T-cell (primary cell): Measurements from ENCODE around the gene SSX2B. TPM values are rescaled to one million over a fixed set of nuclear protein-coding genes. Genes with fewer than 3 reads are reported as not detected.
"Not testable (repeated sequence)": the region's sequence is repeated elsewhere in the genome, so short reads cannot be mapped to it uniquely, and the experiment has no call there.

ENCODE experiments used
- ATAC-seq, 4 experiments: fragments of 200-7000 bp in 3 of 4; fragments of 150-1000 bp in 1 of 4; cut with Tn5 transposase; replicated peaks in 1 of 4; 1 replicate in 3 of 4; 2 replicates in 1 of 4; pipeline ENCODE4 v1.10.0; 2021; ENCODE audit warnings: moderate library complexity in 3 of 4, mild to moderate bottlenecking in 2 of 4, moderate number of reproducible peaks in 1 of 4
- CTCF ChIA-PET, 2 donors: fragments of 300-600 bp; sonication (Branson Sonifier 250); formaldehyde crosslinking; loops; one replicate each; lab custom pipeline; 2022; ENCODE audit warnings: antibody characterized with exemption in 2 of 2; lab: Charles Lee
- POLR2A ChIA-PET, 2 donors: fragments of 300-600 bp; sonication (Branson Sonifier 250); formaldehyde crosslinking; loops; one replicate each; lab custom pipeline; 2022; ENCODE audit warnings: antibody characterized with exemption in 2 of 2; lab: Charles Lee
- DNase-seq, 35 experiments: peaks; one replicate each; pipeline versions ENCODE4 v3.0.0 to v3.0.0-alpha.2; 2013 to 2023
- H3K27ac ChIP-seq: one replicate; pipeline ENCODE4 v1.5.1; 2013; ENCODE audit warnings: low read length
- H3K27me3 ChIP-seq, 2 experiments: replicated peaks in 1 of 2; 1 replicate in 1 of 2; 2 replicates in 1 of 2; pipeline versions ENCODE4 v1.6.1 to v1.7.0; 2013; ENCODE audit warnings: low read length in 1 of 2, mixed read lengths in 1 of 2; ENCODE audit not compliant: control insufficient read depth in 2 of 2, insufficient read depth in 2 of 2; ENCODE audit errors: extremely low read depth in 1 of 2
- H3K36me3 ChIP-seq, 2 donors: 1 replicate in 1 of 2; 2 replicates in 1 of 2; pipeline versions ENCODE4 v1.6.1 to v1.7.0; 2013; ENCODE audit warnings: low read length in 1 of 2; ENCODE audit not compliant: control insufficient read depth in 2 of 2, insufficient read depth in 1 of 2; ENCODE audit errors: extremely low read depth in 1 of 2
- H3K4me1 ChIP-seq, 2 experiments: 1 replicate in 1 of 2; 2 replicates in 1 of 2; pipeline versions ENCODE4 v1.6.1 to v1.7.0; 2013; ENCODE audit warnings: low read length in 2 of 2, mixed read lengths in 1 of 2; ENCODE audit not compliant: insufficient read depth in 2 of 2, control insufficient read depth in 1 of 2; ENCODE audit errors: extremely low read depth in 1 of 2
- H3K4me3 ChIP-seq, 2 donors: 1 replicate in 1 of 2; 2 replicates in 1 of 2; pipeline versions ENCODE4 v1.5.1 to v1.7.0; 2013; ENCODE audit warnings: mild to moderate bottlenecking in 2 of 2, low read length in 1 of 2, moderate library complexity in 1 of 2; ENCODE audit not compliant: control insufficient read depth in 1 of 2; ENCODE audit errors: extremely low read depth in 1 of 2
- H3K9me3 ChIP-seq: 2 replicates; pipeline ENCODE4 v1.7.0; 2013
- H3K27ac Mint-ChIP-seq, 2 donors: one replicate each; pipeline ENCODE4 v1.8.0; 2020 to 2021; ENCODE audit warnings: mild to moderate bottlenecking in 2 of 2, mixed read lengths in 2 of 2
- H3K27me3 Mint-ChIP-seq, 2 donors: one replicate each; pipeline ENCODE4 v1.8.0; 2021 to 2022; ENCODE audit warnings: mixed read lengths in 2 of 2
- H3K36me3 Mint-ChIP-seq: one replicate; pipeline ENCODE4 v1.8.0; 2021; ENCODE audit warnings: mixed read lengths
- H3K4me1 Mint-ChIP-seq, 3 donors: one replicate each; pipeline ENCODE4 v1.8.0; 2020 to 2022; ENCODE audit warnings: mixed read lengths in 3 of 3, mild to moderate bottlenecking in 1 of 3
- H3K4me3 Mint-ChIP-seq, 3 donors: one replicate each; pipeline ENCODE4 v1.8.0; 2020 to 2022; ENCODE audit warnings: mild to moderate bottlenecking in 3 of 3, mixed read lengths in 3 of 3, moderate library complexity in 3 of 3
- H3K9me3 Mint-ChIP-seq, 3 donors: one replicate each; pipeline ENCODE4 v1.8.0; 2020 to 2022; ENCODE audit warnings: mixed read lengths in 3 of 3
- WGBS: methylation state at CpG from one replicate; pipeline ENCODE4 v1.1.5; 2013; ENCODE audit warnings: missing lambda C conversion rate; ENCODE audit not compliant: insufficient coverage; 5-methylcytosine and 5-hydroxymethylcytosine counted together
- total RNA-seq, 35 experiments: library from RNA in 6 of 35; stranded (reverse) in 6 of 35; fragments of 120-200 nt in 1 of 35; gene quantifications; one replicate each; pipeline versions ENCODE4 v1.2.1 to v1.2.4 and lab custom pipeline; 2013 to 2026

SSX2B gene
- total RNA-seq (not detected), total RNA-seq (lab: John Stamatoyannopoulos, UW) (0 reads per million in 29 experiments)
- not detected for total RNA-seq (2013)

- H3K27ac ChIP-seq, H3K4me3 ChIP-seq, POLR2A ChIA-PET, CTCF ChIA-PET, H3K36me3 Mint-ChIP-seq, H3K4me3 Mint-ChIP-seq, H3K27me3 Mint-ChIP-seq, H3K9me3 ChIP-seq, H3K4me1 ChIP-seq, H3K36me3 ChIP-seq, H3K27me3 ChIP-seq, H3K4me1 Mint-ChIP-seq, H3K9me3 Mint-ChIP-seq, ATAC-seq, H3K27ac Mint-ChIP-seq, DNase-seq: not testable (repeated sequence)
- no CpG with 5 or more reads among the region's 13 CpGs for WGBS
Measured at GRCh38 chrX:52750952-52751351, at the start of gene SSX2B. Gene SSX2B, plus strand, starts transcription at chrX:52751252. Its CDS starts 1,429 bp downstream, at chrX:52752681.

GRCh38 chrX:52707078-52707477, 44.0 kb upstream of the SSX2B start, which contains the start of gene SSX2:
Gene SSX2, minus strand, starts transcription at chrX:52707178. Its CDS starts 1,429 bp downstream, at chrX:52705749.
- POLR2A ChIA-PET, H3K9me3 Mint-ChIP-seq, H3K4me3 ChIP-seq, H3K36me3 ChIP-seq, H3K27ac Mint-ChIP-seq, H3K4me3 Mint-ChIP-seq, H3K4me1 Mint-ChIP-seq, DNase-seq, CTCF ChIA-PET, H3K27me3 ChIP-seq, H3K36me3 Mint-ChIP-seq, H3K27ac ChIP-seq, H3K27me3 Mint-ChIP-seq, ATAC-seq, H3K4me1 ChIP-seq, H3K9me3 ChIP-seq: not testable (repeated sequence)
- no CpG with 5 or more reads among the region's 13 CpGs for WGBS

- H3K9me3 Mint-ChIP-seq, DNase-seq, CTCF ChIA-PET, H3K36me3 ChIP-seq, H3K4me1 ChIP-seq, H3K27me3 Mint-ChIP-seq, POLR2A ChIA-PET, H3K4me1 Mint-ChIP-seq, H3K27ac ChIP-seq, H3K27me3 ChIP-seq, ATAC-seq, H3K4me3 Mint-ChIP-seq, H3K9me3 ChIP-seq, H3K36me3 Mint-ChIP-seq, H3K4me3 ChIP-seq, H3K27ac Mint-ChIP-seq: not testable (repeated sequence)
- no CpG with 5 or more reads among the region's 5 CpGs for WGBS
Measured at GRCh38 chrX:52765983-52766382, 14.9 kb downstream of the SSX2B start.

GRCh38 chrX:52773504-52773903, 22.5 kb downstream of the SSX2B start:
- H3K4me1 Mint-ChIP-seq, H3K36me3 ChIP-seq, ATAC-seq, DNase-seq, H3K36me3 Mint-ChIP-seq, POLR2A ChIA-PET, H3K27ac ChIP-seq, CTCF ChIA-PET, H3K9me3 ChIP-seq, H3K27me3 Mint-ChIP-seq, H3K4me3 ChIP-seq, H3K4me1 ChIP-seq, H3K27ac Mint-ChIP-seq, H3K27me3 ChIP-seq, H3K4me3 Mint-ChIP-seq, H3K9me3 Mint-ChIP-seq: not testable (repeated sequence)
- WGBS, result no CpG with 5 or more reads among the region's 11 CpGs

GRCh38 chrX:52797327-52797726, 46.3 kb downstream of the SSX2B start, which contains the start of gene SPANXN5:
Gene SPANXN5, minus strand, starts transcription at chrX:52797427. Its CDS starts 79 bp downstream, at chrX:52797348.
- H3K36me3 ChIP-seq, POLR2A ChIA-PET, H3K9me3 Mint-ChIP-seq, H3K27ac ChIP-seq, H3K9me3 ChIP-seq, H3K27ac Mint-ChIP-seq, H3K36me3 Mint-ChIP-seq, H3K4me3 ChIP-seq, ATAC-seq, H3K4me1 ChIP-seq, H3K27me3 ChIP-seq, H3K4me1 Mint-ChIP-seq, H3K4me3 Mint-ChIP-seq, CTCF ChIA-PET, DNase-seq: not testable (repeated sequence)
- H3K27me3 Mint-ChIP-seq, result peaks cover 0 to 15% of the 10 kb centered on the region in 2 donors
- no CpG with 5 or more reads among the region's 2 CpGs for WGBS

- POLR2A ChIA-PET, result not testable (repeated sequence)
Measured at GRCh38 chrX:52804876-52805275, 53.8 kb downstream of the SSX2B start.

More at GRCh38 chrX:52804876-52805275, 53.8 kb downstream of the SSX2B start:
- WGBS, result no CpG with 5 or more reads among the region's 2 CpGs
- H3K27ac Mint-ChIP-seq, H3K9me3 Mint-ChIP-seq, CTCF ChIA-PET, H3K36me3 ChIP-seq, H3K4me1 Mint-ChIP-seq, ATAC-seq, H3K4me3 Mint-ChIP-seq, H3K4me3 ChIP-seq, DNase-seq, H3K27ac ChIP-seq, H3K27me3 ChIP-seq, H3K9me3 ChIP-seq, H3K4me1 ChIP-seq, H3K36me3 Mint-ChIP-seq: not testable (repeated sequence)
- peaks cover 4 to 22% of the 10 kb centered on the region in 2 donors for H3K27me3 Mint-ChIP-seq
